OCI-LY7 (cell line): ENCODE results near the gene CDKN1A. TPM values are rescaled to one million over a fixed set of nuclear protein-coding genes. Genes with fewer than 3 reads are reported as not detected.

ENCODE experiments used
- BruUV-seq: library from RNA; stranded (reverse); fragments of 400-500 nt; replicated peaks from 2 replicates; lab custom pipeline; 2021; lab: Mats Ljungman, UMichigan
- CTCF ChIA-PET: fragments of 300-600 bp; sonication (Branson Sonifier 250); formaldehyde crosslinking; loops from one replicate; lab custom pipeline; 2022; ENCODE audit warnings: antibody characterized with exemption; ENCODE audit not compliant: unreplicated experiment; lab: Charles Lee
- POLR2A ChIA-PET: fragments of 300-600 bp; sonication (Branson Sonifier 250); formaldehyde crosslinking; loops from one replicate; lab custom pipeline; 2022; ENCODE audit warnings: antibody characterized with exemption; lab: Charles Lee
- DNase-seq: peaks from one replicate; pipeline ENCODE4 v3.0.0-alpha.2; 2015; ENCODE audit warnings: low spot score
- H2AFZ ChIP-seq: fragments of 200-600 bp; sonication (generic), shearing (Covaris generic); 2 replicates; pipeline ENCODE4 v1.6.1; 2014; ENCODE audit warnings: mild to moderate bottlenecking, antibody characterized with exemption, low read length, moderate library complexity
- H3K27ac ChIP-seq: fragments of 200-600 bp; sonication (generic); 2 replicates; pipeline ENCODE4 v1.5.1; 2014; ENCODE audit warnings: mixed run types, low read depth, mild to moderate bottlenecking, moderate library complexity, low read length, inconsistent platforms; ENCODE audit not compliant: poor library complexity, severe bottlenecking
- H3K36me3 ChIP-seq: fragments of 200-600 bp; sonication (generic); 2 replicates; pipeline ENCODE4 v1.6.1; 2014; ENCODE audit warnings: mild to moderate bottlenecking, antibody characterized with exemption, low read length, moderate library complexity, mixed read lengths; ENCODE audit not compliant: insufficient read depth
- H3K4me1 ChIP-seq: fragments of 200-600 bp; sonication (generic); 2 replicates; pipeline ENCODE4 v1.5.1; 2014; ENCODE audit warnings: mild to moderate bottlenecking, low read length; ENCODE audit not compliant: insufficient read depth, poor library complexity, severe bottlenecking
- H3K4me2 ChIP-seq: fragments of 200-600 bp; sonication (generic); 2 replicates; pipeline ENCODE4 v1.6.1; 2014; ENCODE audit warnings: mild to moderate bottlenecking, low read length
- H3K4me3 ChIP-seq: fragments of 200-600 bp; sonication (generic); 2 replicates; pipeline ENCODE4 v1.5.1; 2014; ENCODE audit warnings: mild to moderate bottlenecking, low read depth, low read length; ENCODE audit not compliant: poor library complexity, severe bottlenecking
- H3K79me2 ChIP-seq: fragments of 200-600 bp; sonication (generic); 2 replicates; pipeline ENCODE4 v1.6.1; 2016; ENCODE audit warnings: low read depth, mild to moderate bottlenecking, low read length, moderate library complexity, mixed read lengths; ENCODE audit not compliant: insufficient read depth
- H3K9me2 ChIP-seq: fragments of 200-600 bp; sonication (generic); 2 replicates; pipeline ENCODE4 v1.6.1; 2016; ENCODE audit warnings: mild to moderate bottlenecking, low read length, mixed read lengths; ENCODE audit not compliant: insufficient read depth
- H3K9me3 ChIP-seq: fragments of 200-600 bp; sonication (generic); 2 replicates; pipeline ENCODE4 v1.6.1; 2014; ENCODE audit warnings: mild to moderate bottlenecking, mixed run types, low read length, mixed read lengths
- H4K20me1 ChIP-seq: fragments of 200-600 bp; sonication (generic); 2 replicates; pipeline ENCODE4 v1.6.1; 2014; ENCODE audit warnings: mild to moderate bottlenecking, antibody characterized with exemption, low read length, moderate library complexity, mixed read lengths; ENCODE audit not compliant: insufficient read depth
- EZH2phosphoT487 ChIP-seq: fragments of 200-600 bp; sonication (generic); IDR thresholded peaks from 2 replicates; pipeline ENCODE4 v1.6.1; 2018; ENCODE audit warnings: low read depth, borderline replicate concordance, mild to moderate bottlenecking, mixed run types, antibody characterized with exemption, low read length, moderate library complexity, mixed read lengths
- intact Hi-C: fragments of 100-400 bp; cut with micrococcal nuclease; formaldehyde crosslinking; loops from one replicate; pipeline ENCODE4 v1.10.0; 2022; ENCODE audit not compliant: unreplicated experiment
- total RNA-seq, 2 experiments: library from RNA; depleted of rRNA in 1 of 2; stranded (reverse); fragments of >200 nt in 1 of 2; shearing (Covaris generic) in 1 of 2; gene quantifications; 2 replicates each; pipeline ENCODE4 v1.2.3, GENCODE V29; 2014 to 2022
- TF ChIP-seq, protein P1 (sequence below): fragments of 200-600 bp; sonication (generic); conservative IDR thresholded peaks from 2 replicates; pipeline ENCODE4 v1.5.1; 2014; ENCODE audit warnings: mild to moderate bottlenecking, antibody characterized with exemption, low read length, moderate library complexity, mixed read lengths

Gene CDKN1A
- total RNA-seq, 2 experiments from 2014 or later, result 0.13 to 1.3 TPM

GRCh38 chr6:36631326-36632011 is 47.0 kb upstream of the CDKN1A start:
- H3K4me1 ChIP-seq, result peaks cover 4% of the 10 kb centered on the region
- no peaks in the 10 kb centered on the region for H3K9me2 ChIP-seq
- POLR2A ChIA-PET, result no interaction called here
- CTCF ChIA-PET, result no interaction called here
- no peak overlapping the region for H2AFZ ChIP-seq
- H3K36me3 ChIP-seq, result no peaks in the 10 kb centered on the region
- no TSS peak for BruUV-seq
- no peaks in the 10 kb centered on the region for H3K79me2 ChIP-seq
- H4K20me1 ChIP-seq, result no peaks in the 10 kb centered on the region
- no peak overlapping the region for H3K4me3 ChIP-seq
- no peak overlapping the region for H3K4me2 ChIP-seq
- intact Hi-C loops, result no loop called here
- TF ChIP-seq, protein P1, sequence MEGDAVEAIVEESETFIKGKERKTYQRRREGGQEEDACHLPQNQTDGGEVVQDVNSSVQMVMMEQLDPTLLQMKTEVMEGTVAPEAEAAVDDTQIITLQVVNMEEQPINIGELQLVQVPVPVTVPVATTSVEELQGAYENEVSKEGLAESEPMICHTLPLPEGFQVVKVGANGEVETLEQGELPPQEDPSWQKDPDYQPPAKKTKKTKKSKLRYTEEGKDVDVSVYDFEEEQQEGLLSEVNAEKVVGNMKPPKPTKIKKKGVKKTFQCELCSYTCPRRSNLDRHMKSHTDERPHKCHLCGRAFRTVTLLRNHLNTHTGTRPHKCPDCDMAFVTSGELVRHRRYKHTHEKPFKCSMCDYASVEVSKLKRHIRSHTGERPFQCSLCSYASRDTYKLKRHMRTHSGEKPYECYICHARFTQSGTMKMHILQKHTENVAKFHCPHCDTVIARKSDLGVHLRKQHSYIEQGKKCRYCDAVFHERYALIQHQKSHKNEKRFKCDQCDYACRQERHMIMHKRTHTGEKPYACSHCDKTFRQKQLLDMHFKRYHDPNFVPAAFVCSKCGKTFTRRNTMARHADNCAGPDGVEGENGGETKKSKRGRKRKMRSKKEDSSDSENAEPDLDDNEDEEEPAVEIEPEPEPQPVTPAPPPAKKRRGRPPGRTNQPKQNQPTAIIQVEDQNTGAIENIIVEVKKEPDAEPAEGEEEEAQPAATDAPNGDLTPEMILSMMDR, result no peak
- TF ChIP-seq EZH2phosphoT487, result no peak
- H3K27ac ChIP-seq, result no peak overlapping the region
- H3K9me3 ChIP-seq, result no peaks in the 10 kb centered on the region
- DNase-seq, result no peak

- POLR2A ChIA-PET, result no interaction called here
Measured at GRCh38 chr6:36633370-36633769, 45.1 kb upstream of the CDKN1A start.

DNA sequence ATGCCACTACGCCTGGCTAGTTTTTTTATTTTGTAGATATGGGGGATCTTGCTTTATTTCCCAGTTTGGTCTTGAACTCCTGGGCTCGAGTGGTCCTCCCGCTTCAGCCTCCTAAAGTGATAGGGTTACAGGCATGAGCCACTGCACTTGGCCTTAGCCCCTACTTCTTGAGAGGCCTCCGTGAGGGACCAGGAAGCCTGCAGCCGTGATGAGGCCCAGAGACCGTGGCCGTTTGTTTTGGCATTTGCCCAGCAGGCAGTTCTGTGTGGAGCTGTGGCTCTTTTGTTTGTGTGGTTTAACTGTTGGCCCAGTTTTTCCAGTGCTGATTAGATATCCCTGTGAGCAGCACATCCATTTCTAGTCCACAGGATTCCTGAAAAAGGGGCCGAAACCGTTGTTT is 44.6 kb upstream of the CDKN1A start:
- ChIA-PET POLR2A (no interaction called here), CTCF (no interaction called here)
- no peaks in the 10 kb centered on the region for H3K9me3 ChIP-seq
- no peaks in the 10 kb centered on the region for H3K9me2 ChIP-seq
- no peaks in the 10 kb centered on the region for H4K20me1 ChIP-seq
- no peak overlapping the region for H3K4me2 ChIP-seq
- H3K79me2 ChIP-seq, result no peaks in the 10 kb centered on the region
- TF ChIP-seq, protein P1, result no peak
- TF ChIP-seq EZH2phosphoT487, result no peak
- no peak overlapping the region for H2AFZ ChIP-seq
- H3K4me3 ChIP-seq, result no peak overlapping the region
- intact Hi-C loops, result no loop called here
- no TSS peak for BruUV-seq
- no peaks in the 10 kb centered on the region for H3K36me3 ChIP-seq
- peaks cover 3% of the 10 kb centered on the region for H3K4me1 ChIP-seq
- no peak overlapping the region for H3K27ac ChIP-seq
- no peak for DNase-seq

More at GRCh38 chr6:36633370-36633769, 45.1 kb upstream of the CDKN1A start:
- Histone ChIP-seq H3K4me3 (no peak overlapping the region), H3K9me2 (no peaks in the 10 kb centered on the region), H3K4me2 (no peak overlapping the region), H2AFZ (no peak overlapping the region), H3K79me2 (no peaks in the 10 kb centered on the region), H4K20me1 (no peaks in the 10 kb centered on the region), H3K27ac (no peak overlapping the region), H3K4me1 (peaks cover 4% of the 10 kb centered on the region), H3K9me3 (no peaks in the 10 kb centered on the region), H3K36me3 (no peaks in the 10 kb centered on the region)
- CTCF ChIA-PET, result no interaction called here
- DNase-seq, result no peak
- intact Hi-C loops, result no loop called here
- no peak for TF ChIP-seq EZH2phosphoT487
- TF ChIP-seq, protein P1, result no peak
- no TSS peak for BruUV-seq
